A549 (cell line): ENCODE data around the gene RAPGEF5.

ENCODE experiments used
- CTCF ChIP-seq: fragments of >200 bp; sonication (Bioruptor Twin); formaldehyde crosslinking; IDR thresholded peaks from 3 replicates; pipeline ENCODE4 v1.5.1; 2016
- HDAC2 ChIP-seq: fragments of 200-600 bp; sonication (generic); IDR thresholded peaks from 2 replicates; pipeline ENCODE4 v1.6.1; 2016
- MAX ChIP-seq: IDR thresholded peaks from 2 replicates; pipeline ENCODE4 v1.6.1; 2012
- PBX3 ChIP-seq: IDR thresholded peaks from 2 replicates; pipeline ENCODE4 v1.6.1; 2012
- POLR2A ChIP-seq: IDR thresholded peaks from 2 replicates; pipeline ENCODE4 v1.6.1; 2012; ENCODE audit warnings: mild to moderate bottlenecking, low read length
- POLR2AphosphoS2 ChIP-seq: conservative IDR thresholded peaks from 2 replicates; pipeline ENCODE4 v1.6.1; 2012; ENCODE audit warnings: low read length, improper control_type of control experiment, inconsistent platforms
- RAD21 ChIP-seq, 2 experiments: fragments of >200 bp in 1 of 2; sonication (Bioruptor Twin) in 1 of 2; formaldehyde crosslinking in 1 of 2; IDR thresholded peaks in 1 of 2; conservative IDR thresholded peaks in 1 of 2; 2 replicates in 1 of 2; 3 replicates in 1 of 2; pipeline ENCODE4 v1.6.1; 2012 to 2018; ENCODE audit warnings: inconsistent platforms in 1 of 2
- REST ChIP-seq: fragments of 200-600 bp; sonication (generic); IDR thresholded peaks from 2 replicates; pipeline ENCODE4 v1.6.1; 2016; ENCODE audit warnings: antibody characterized with exemption, mild to moderate bottlenecking, moderate library complexity
- RFX5 ChIP-seq: fragments of 450-650 bp; IDR thresholded peaks from 2 replicates; pipeline ENCODE4 v1.7.1; 2014; ENCODE audit warnings: antibody characterized with exemption, mild to moderate bottlenecking, moderate library complexity

- TF ChIP-seq POLR2A = no peak
- TF ChIP-seq REST = no peak
- no peak for TF ChIP-seq HDAC2
- TF ChIP-seq CTCF = no peak
- TF ChIP-seq RFX5 = no peak
- TF ChIP-seq RAD21 (conservative IDR thresholded peaks at IDR 0.05 in 1 of 2, IDR thresholded peaks at IDR 0.05 in 1 of 2) = no peak
- TF ChIP-seq POLR2AphosphoS2 = no peak
- no peak for TF ChIP-seq PBX3
- TF ChIP-seq MAX = no peak
Observed at GRCh38 chr7:22248111-22248809, 108.7 kb downstream of the RAPGEF5 start.
